Stimulated activated CD4-positive, alpha-beta T cell treated with anti-CD3 and anti-CD28 coated beads, Interleukin-4, amount 100 ng/mL, for 4 hours (primary cell): ENCODE results near the gene TUBGCP3.
"Not testable (repeated sequence)": the region's sequence is repeated elsewhere in the genome, so short reads cannot be mapped to it uniquely, and the experiment has no call there.

Experiments
- DNase-seq, 2 experiments: peaks; one replicate each; pipeline ENCODE4 v3.0.0-alpha.2; 2020

The TUBGCP3 gene

DNA sequence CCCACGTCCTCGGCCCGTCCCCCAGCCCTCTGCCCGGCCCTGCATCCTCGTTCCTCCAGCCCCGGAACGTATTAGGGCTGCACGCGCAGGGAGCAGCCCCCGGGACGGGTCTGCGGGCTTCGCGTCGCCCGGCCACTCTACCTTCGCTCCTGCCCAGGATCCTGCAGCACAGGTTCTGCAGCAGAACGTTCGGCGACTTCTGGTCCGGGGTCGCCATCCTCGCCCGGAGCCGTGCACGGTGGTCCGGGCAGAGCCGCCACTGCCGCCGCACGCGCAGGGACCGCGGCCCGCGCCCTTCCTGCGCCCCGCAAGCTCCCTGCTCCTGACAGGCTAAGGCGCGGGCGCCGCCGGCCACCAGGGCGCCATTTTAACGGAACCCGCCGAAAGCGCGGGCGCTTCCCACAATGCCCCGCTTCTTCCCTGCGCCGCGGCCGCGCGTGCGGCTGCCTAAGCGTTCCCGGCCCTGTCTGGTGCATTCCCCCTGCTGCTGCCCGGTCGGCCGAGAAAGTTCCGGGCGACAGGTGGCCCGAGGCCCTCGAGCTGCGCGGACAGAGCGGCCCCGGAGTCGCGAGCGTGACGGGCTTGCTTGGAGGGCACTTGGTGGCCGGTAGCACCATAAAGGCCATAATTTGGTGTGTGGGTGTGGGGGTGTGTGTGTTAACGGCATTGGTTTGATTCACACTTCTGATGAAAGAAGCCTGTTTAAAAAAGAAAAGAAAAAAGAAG, at the start of gene TUBGCP3:
TSS of gene TUBGCP3 (minus strand) at position 390 of the 726 bp plus-strand sequence. CDS start at position 217, 173 bp downstream.
- DNase-seq, result peak; percentile 73 to 81

- no peak for DNase-seq
Observed at GRCh38 chr13:112637017-112637801, 49.3 kb upstream of the TUBGCP3 start.

GRCh38 chr13:112636401-112636975, 48.5 kb upstream of the TUBGCP3 start:
- no peak for DNase-seq

DNA sequence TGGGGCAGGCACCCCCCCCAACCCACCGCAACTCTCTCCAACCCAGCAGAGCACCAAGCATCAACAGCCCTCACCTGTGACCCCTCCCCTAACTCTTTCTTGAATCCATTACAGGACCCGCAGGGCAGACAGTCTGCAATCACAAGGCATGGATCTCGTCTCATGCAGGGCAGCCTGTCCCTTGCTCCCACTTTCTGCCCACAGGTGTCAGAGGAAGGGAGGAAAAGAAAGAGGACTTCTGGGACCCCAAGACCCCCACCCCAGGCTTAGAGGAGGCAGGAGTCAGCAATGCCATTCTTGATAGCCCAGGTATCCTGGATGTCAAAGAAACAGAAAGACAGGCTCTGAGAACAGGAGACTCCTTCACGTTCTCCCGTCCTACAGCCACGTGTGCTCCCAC, 47.4 kb upstream of the TUBGCP3 start:
- DNase-seq, result no peak

GRCh38 chr13:112634102-112634501, 46.1 kb upstream of the TUBGCP3 start:
- DNase-seq, result no peak

- DNase-seq, result not testable (repeated sequence)
Observed at GRCh38 chr13:112630226-112630625, 42.3 kb upstream of the TUBGCP3 start.

- no peak for DNase-seq
Observed at GRCh38 chr13:112629161-112629560, 41.2 kb upstream of the TUBGCP3 start.

DNA sequence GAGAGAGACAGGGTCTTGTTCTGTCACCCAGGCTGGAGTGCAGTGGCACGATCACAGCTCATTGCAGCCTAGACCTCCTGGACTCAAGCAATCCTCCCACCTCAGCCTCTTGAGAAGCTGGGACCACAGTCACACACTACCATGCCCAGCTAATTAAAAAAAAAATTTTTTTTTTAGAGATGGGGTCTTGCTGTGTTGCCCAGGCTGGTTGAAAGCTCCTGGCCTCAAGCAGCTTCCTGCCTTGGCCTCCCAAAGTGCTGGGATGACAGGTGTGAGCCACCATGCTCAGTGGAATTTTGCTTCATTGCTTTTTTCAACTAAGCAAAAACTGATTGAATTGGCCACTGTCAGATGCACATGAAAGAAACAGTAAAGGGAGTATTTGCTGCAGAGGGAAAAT, 39.7 kb upstream of the TUBGCP3 start:
- DNase-seq, result not testable (repeated sequence)

DNA sequence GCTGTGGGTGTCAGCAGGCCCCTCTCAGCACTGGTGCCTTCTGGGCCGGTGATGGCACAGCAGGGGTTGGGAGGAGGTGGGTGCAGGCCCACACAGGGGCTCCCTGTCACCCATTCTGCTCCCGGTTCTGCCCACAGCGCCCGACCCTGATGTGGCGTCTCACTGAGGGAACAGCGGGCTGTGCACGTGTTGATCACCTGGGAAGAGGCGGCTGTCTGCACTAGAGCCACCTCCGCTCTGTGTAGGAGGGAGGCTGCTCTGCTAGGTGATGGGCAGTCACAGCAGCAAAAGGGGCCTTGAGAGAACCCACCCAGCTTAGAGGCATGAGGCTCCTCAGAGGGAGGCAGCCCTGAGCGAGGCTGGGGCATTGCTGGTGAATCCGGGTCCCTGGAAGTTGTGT, 39.2 kb upstream of the TUBGCP3 start:
- no peak for DNase-seq

- no peak for DNase-seq
Observed at GRCh38 chr13:112626761-112627160, 38.8 kb upstream of the TUBGCP3 start.

DNA sequence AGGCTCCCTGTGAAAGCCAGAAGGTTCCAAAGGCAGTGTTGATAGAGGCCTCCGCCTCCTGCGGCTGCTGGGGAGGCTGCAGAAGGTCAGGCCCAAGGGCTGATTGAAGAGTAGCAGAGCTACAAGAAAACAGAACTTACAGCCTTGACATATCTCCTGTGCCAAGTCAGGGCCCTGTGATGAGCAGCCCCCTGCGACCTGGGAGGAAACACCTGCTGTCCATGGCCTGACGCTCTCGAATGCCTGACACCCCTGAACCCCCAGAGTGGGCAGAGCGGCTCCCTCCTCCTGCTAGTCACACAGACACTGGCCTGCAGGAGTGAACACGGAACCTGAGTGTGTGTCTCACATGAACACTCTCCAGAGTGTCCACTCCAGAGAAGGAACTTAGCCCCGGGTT, 38.2 kb upstream of the TUBGCP3 start:
- no peak for DNase-seq

DNA sequence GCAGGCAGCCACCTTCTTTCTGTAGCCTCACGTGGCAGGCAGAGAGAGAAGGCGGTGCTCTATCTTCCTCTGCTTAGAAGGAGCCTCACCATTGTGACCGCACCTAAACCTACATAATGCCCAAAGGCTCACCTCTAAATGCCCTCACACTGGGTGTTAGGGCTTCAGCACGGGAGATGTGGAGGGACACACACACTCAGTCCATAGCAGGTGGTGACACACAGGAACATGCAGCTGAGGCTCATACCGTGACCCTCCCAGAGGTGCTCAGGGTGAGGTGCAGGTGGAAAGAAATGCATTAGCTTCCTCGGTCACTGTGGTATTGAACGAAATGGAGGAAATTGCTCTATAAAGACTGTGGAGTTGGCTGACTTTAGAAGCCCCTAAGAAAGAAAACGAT, 37.7 kb upstream of the TUBGCP3 start:
- DNase-seq, result no peak

- no peak for DNase-seq
Observed at GRCh38 chr13:112624602-112625430, 36.9 kb upstream of the TUBGCP3 start.

DNA sequence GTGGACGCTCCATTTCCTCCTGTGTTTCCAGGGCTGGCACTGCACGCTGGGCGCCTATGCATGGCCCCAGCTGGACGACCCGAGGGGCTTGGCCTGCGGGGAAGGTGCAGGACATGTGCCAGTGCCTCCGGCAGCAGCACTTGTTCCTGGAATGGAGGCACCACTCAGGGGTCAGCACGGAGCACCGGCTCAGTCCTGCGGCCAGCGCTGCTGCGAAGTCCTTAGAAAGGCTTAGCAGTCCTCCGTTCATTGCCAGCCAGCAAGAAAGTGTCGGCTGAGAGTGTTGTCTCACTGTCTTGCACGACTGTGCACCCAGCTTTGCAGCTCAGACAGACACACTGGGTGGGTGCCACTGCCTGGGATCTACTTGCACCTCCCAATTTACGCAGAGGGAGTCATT, 36.1 kb upstream of the TUBGCP3 start:
- no peak for DNase-seq

DNA sequence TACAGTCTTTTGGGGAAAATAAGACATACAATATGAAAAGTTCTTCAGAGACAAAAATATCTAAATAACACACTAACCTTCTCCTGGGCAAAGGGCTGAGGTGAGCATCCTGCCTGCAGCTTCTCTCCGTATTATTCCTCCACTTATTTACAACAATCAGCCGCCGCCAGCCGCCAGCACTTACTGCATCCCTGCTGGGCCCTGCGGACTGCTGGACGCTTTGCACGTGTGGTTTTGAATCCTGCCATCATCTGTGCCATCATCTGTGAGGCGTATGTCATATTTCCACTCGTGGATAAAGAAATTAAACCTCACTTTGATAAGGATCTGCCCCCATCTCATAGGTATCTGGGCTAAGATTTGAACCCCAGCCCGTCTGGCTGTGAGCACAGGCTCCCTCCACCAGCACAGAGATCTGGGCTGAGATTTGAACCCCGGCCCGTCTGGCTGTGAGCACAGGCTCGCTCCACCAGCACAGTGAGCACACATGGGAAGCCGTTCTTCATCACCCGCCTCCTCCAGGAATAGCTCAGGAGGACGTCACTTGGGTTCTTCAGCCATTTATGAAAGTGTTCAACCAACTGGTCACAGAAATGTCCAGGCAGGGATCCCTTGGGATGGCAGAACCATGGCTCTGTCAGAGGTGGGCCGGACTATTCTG, 35.2 kb upstream of the TUBGCP3 start:
- no peak for DNase-seq

DNA sequence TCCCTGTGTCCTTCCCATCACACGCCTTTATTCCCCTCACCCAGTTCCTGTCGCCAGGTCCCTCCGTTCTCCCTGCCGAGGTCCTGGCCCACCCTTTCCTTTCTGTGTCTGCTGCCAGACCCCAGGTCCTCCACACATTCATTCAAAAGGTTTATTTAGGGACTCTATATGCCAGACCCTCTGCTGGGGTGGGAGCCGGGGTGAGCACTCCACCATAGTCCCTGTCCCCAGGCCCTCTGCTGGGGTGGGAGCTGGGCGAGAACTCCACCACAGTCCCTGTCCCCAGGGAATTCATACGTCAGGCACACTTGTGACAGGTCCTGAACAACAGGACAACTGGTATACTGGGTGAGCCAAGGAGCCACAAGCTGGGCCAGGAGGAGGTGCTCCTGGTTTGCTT, 34.4 kb upstream of the TUBGCP3 start:
- DNase-seq, result no peak

DNA sequence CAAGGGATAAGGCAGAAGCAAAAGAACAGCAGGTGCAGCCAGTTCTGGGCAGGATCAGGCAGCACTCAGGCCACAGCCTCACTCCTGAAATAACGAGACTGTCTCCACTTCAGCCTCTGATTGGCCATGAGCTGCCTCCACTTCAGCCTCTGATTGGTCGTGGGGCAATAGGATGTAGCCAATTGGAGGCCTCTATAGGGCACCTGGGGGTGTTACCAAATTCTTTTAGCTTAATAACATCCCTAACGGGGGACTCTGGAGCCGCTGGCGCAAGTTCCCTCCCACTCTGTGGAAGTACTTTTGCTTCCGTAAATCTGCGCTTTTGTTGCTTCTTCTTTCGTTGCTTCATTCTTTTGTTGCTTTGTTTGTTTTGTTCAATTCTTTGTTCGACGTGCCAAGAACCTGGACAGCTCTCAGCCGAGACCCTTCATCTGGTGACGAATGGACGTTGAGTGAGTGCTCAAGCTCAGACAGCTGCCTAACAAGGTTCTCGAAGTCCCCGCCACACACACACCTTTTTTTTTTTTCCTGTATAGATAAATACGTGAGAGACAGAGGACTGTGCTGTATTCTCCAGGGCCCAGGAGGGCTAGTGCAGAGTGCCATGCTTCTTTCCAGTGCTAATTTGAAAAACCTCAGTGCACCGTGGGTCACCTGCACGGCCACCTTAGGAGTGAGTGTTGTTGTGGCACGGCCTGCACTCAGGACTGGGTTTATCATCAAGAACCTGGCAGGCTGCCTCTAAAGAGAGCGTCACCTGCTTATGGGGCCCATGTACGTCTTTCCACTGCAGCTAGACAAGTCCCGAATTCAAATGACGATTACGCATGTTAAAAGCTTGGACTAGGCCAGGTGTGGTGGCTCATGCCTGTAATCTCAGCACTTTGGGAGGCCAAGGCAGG, 32.0 kb upstream of the TUBGCP3 start:
- no peak for DNase-seq

DNA sequence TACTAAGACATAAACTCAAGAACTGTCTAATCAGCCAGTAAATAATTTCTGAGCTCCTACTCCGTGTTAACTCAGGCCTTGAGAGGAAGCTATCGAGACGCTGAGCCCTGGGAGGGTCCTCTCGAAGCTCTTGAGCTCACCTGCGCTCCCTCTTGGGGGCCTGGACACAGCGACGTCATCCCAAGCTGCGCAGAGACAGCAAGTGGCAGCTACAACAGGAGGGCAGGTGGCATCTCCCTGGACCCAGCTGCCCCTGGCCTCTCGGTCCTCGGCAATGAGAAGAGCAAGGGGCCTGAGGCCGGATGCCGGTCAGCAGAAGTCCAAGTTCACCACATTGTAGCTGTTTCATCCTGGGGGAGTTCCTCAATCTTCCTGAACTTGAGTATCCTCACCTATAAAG, 30.5 kb upstream of the TUBGCP3 start:
- DNase-seq, result no peak

DNA sequence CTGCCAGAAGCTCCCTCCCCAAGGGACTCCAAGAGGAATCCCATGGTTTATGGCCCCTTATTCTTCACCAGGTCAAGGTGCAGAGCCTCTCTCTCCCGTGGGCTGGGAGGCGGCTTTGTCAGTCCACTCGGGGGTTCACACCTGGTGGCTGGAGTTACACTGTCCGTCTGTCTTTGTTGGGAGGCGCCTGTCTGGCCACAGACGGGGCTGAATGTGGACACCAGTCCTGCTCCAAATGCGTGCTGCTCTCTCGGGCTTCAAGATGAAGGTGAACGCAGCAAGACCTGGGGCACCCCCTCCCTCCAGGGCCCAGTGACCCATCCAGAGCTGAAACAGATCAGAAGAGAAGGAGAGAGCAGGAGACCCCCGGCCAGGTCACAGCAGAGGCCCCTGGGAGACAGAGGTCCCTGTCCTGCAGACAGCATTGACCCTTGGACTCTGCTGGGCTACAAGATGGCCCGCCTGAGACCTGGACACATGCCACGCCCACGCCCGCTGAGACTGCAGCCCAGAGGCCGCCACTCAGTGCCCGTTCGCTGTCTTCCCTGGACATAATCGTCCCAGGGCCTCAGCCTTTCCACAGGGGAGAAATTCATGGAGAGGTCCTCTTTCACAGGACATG, 29.9 kb upstream of the TUBGCP3 start:
- no peak for DNase-seq

DNA sequence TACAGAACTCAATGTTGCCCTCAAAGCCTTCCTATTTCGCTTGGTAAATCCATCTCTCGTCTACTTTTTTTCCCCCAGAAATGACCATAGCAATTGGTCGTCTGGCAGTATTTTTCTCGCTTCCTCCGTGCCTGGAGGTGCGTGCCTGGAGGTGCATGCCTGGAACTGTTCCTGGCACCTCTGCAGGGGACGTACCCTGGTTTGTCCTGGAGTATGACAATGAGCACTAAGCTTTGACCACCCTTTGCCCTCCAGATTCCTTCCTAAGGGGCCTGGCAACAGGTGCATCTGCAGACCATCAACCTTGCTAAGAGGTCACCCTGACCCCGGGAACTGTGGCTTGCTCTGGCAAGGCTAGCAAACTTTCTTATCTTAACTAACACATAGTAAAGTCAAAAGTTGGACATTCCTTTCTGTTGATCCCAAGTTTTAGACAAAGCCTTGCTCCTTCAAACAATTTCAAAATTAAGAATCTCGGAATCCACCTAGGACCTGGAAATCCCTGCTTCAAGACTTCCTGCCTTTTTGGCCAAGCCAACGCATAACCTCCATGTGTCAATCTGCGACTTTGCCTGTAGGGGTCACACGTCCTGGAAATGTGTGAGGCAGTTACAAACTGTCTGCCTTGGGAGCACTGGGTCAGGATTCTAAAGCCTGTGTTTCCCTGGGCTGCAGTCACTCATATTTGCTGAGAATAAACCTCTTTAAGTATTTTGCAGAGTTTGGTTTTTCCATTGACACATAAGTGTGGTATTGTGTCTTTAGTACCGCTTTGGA, 28.8 kb upstream of the TUBGCP3 start:
- peak in 1 of 2 experiments; percentile 11 for DNase-seq
